Femur (tissue), 1 donor: ENCODE data around the gene RPS4Y1.

ENCODE experiments used
- DNase-seq: peaks from one replicate; pipeline ENCODE4 v3.0.0-alpha.2; 2017

RPS4Y1 gene

GRCh38 chrY:2885880-2886279 is 44.5 kb downstream of the RPS4Y1 start:
- no peak for DNase-seq

GRCh38 chrY:2887386-2887785 is 46.0 kb downstream of the RPS4Y1 start:
- no peak for DNase-seq

- no peak for DNase-seq
These were observed 46.6 kb downstream of the RPS4Y1 start for GRCh38 chrY:2887955-2888354.

GRCh38 chrY:2893471-2893870 is 52.1 kb downstream of the RPS4Y1 start:
- no peak for DNase-seq

GRCh38 chrY:2896050-2896449 is 54.6 kb downstream of the RPS4Y1 start:
- DNase-seq = no peak

GRCh38 chrY:2907356-2907755 is 66.0 kb downstream of the RPS4Y1 start:
- DNase-seq = no peak

- no peak for DNase-seq
These were observed 71.8 kb downstream of the RPS4Y1 start for GRCh38 chrY:2913066-2913815.
